Type B pancreatic cell (in vitro differentiated cells): ENCODE measurements around the gene ITGB6. TPM values are rescaled to one million over a fixed set of nuclear protein-coding genes. Genes with fewer than 3 reads are reported as not detected.

Experiments
- DNase-seq: peaks from one replicate; pipeline ENCODE4 v3.0.0; 2021; ENCODE audit warnings: mixed read lengths; ENCODE audit not compliant: unreplicated experiment; ENCODE audit errors: extremely low spot score
- H3K27ac Mint-ChIP-seq: 2 replicates; pipeline ENCODE4 v1.8.0; 2021; ENCODE audit warnings: mild to moderate bottlenecking, mixed read lengths
- H3K27me3 Mint-ChIP-seq: 2 replicates; pipeline ENCODE4 v1.8.0; 2021; ENCODE audit warnings: mixed read lengths
- H3K36me3 Mint-ChIP-seq: 2 replicates; pipeline ENCODE4 v1.8.0; 2021; ENCODE audit warnings: mixed read lengths
- H3K4me1 Mint-ChIP-seq: one replicate; pipeline ENCODE4 v1.8.0; 2021; ENCODE audit warnings: mixed read lengths; ENCODE audit not compliant: unreplicated experiment
- H3K4me3 Mint-ChIP-seq: 2 replicates; pipeline ENCODE4 v1.8.0; 2021; ENCODE audit warnings: mild to moderate bottlenecking, mixed read lengths
- H3K9me3 Mint-ChIP-seq: 2 replicates; pipeline ENCODE4 v1.8.0; 2021; ENCODE audit warnings: mixed read lengths
- CTCF ChIP-seq: fragments of 200-600 bp; sonication (generic); conservative IDR thresholded peaks from 2 replicates; pipeline ENCODE4 v1.5.0; 2021; ENCODE audit warnings: antibody characterized with exemption, mild to moderate bottlenecking
- total RNA-seq: library from RNA; stranded (reverse); gene quantifications from 2 replicates; pipeline ENCODE4 v1.2.1, GENCODE V29; 2021; ENCODE audit warnings: low replicate concordance

The ITGB6 gene
- total RNA-seq, 1 donor from 2014 or later, result 3.2 TPM

GRCh38 chr2:160076241-160076640 lies 123.8 kb downstream of the ITGB6 start:
- H3K4me3 Mint-ChIP-seq, result no peak overlapping the region
- H3K9me3 Mint-ChIP-seq, result peaks cover 6% of the 10 kb centered on the region
- DNase-seq, result no peak
- no peak for TF ChIP-seq CTCF
- no peaks in the 10 kb centered on the region for H3K4me1 Mint-ChIP-seq
- no peaks in the 10 kb centered on the region for H3K36me3 Mint-ChIP-seq
- no peaks in the 10 kb centered on the region for H3K27me3 Mint-ChIP-seq
- H3K27ac Mint-ChIP-seq, result no peak overlapping the region

GRCh38 chr2:160075171-160075570 lies 124.9 kb downstream of the ITGB6 start:
- no peak for DNase-seq
- no peak for TF ChIP-seq CTCF
- Mint-ChIP-seq H3K4me3 (no peak overlapping the region), H3K36me3 (no peaks in the 10 kb centered on the region), H3K9me3 (peaks cover 11% of the 10 kb centered on the region), H3K4me1 (no peaks in the 10 kb centered on the region), H3K27ac (no peak overlapping the region), H3K27me3 (no peaks in the 10 kb centered on the region)

DNA sequence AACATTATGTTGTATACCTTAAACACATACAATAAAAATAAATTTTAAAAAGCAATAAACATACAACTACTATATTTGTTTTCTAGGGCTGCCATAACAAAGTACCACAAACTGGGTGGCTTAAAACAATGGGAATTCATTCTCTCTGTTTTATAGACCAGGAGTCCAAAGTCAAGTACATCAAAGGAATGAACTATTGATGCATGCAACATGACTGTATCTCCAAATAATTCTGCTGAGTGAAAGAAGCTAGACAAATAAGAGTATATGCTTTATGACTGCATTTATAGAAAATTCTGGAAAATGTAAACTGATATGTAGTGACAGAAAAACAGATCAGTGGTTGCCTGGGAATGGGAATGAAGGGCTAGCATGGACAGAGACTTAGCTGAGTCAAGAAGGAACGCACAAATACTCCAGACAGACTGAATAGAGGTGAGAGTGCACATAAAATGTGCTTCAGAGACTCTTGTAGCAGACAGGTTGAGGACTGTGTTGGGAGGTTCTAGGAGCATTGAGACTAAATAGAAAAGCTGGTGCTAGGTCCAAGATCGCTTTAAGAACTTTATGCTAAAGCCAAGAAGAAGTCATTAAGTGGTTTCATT lies 126.7 kb downstream of the ITGB6 start:
- no peak for TF ChIP-seq CTCF
- Mint-ChIP-seq H3K27me3 (no peaks in the 10 kb centered on the region), H3K27ac (no peak overlapping the region), H3K4me3 (no peak overlapping the region), H3K9me3 (peaks cover 5% of the 10 kb centered on the region), H3K36me3 (no peaks in the 10 kb centered on the region), H3K4me1 (no peaks in the 10 kb centered on the region)
- no peak for DNase-seq

DNA sequence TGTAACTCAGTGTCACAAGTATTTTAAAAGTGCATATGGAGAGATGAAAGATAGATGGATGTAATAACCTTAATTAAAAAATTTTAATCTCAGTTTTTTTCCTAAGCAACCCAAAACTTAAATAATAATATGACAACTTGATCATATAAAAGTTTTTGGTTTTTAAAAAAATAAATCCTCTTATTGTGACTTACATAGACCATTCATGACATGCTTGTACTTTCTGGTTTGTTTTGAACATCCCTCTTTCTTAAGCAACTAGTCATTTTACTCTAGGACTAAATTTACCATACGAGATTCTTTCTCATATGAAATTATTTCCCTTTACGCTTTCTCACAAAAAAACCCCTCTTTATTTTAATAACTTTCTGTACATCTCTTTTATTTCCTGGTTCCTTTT lies 131.2 kb downstream of the ITGB6 start:
- peaks cover 5% of the 10 kb centered on the region for H3K27me3 Mint-ChIP-seq
- H3K4me3 Mint-ChIP-seq, result no peak overlapping the region
- TF ChIP-seq CTCF, result no peak
- no peaks in the 10 kb centered on the region for H3K4me1 Mint-ChIP-seq
- H3K36me3 Mint-ChIP-seq, result no peaks in the 10 kb centered on the region
- no peak overlapping the region for H3K27ac Mint-ChIP-seq
- DNase-seq, result no peak
- H3K9me3 Mint-ChIP-seq, result peaks cover 5% of the 10 kb centered on the region

- H3K4me3 Mint-ChIP-seq, result no peak overlapping the region
- no peak overlapping the region for H3K27ac Mint-ChIP-seq
- H3K36me3 Mint-ChIP-seq, result no peaks in the 10 kb centered on the region
- no peak for DNase-seq
- peaks cover 7% of the 10 kb centered on the region for H3K4me1 Mint-ChIP-seq
- peaks cover 27% of the 10 kb centered on the region for H3K27me3 Mint-ChIP-seq
- H3K9me3 Mint-ChIP-seq, result no peaks in the 10 kb centered on the region
- no peak for TF ChIP-seq CTCF
Measured at GRCh38 chr2:160064916-160065315, 135.2 kb downstream of the ITGB6 start.
